NCI-H1092 (cell line): ENCODE results near the gene OR5H14.

Experiments used
- DNase-seq: peaks from one replicate; lab custom pipeline; 2025; lab: John Stamatoyannopoulos, UW

Gene OR5H14

DNA sequence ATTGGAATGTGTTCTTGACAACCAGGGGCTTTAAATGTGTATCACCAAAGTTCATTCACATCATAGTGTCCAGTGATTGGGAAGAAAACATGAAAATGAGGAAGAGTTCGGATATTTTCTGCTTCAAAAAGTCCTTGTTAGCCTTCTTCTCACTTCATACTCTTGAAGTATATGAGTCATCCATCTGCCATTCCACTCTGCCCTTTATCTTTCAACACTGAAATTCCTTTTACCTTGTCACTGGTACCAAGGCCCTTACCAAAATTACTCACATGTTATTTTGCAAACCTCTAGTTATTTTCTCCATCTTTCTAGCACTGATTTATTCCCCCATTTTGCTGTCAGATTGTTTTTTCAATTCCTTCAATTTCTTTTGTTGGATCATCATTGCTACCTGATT is 51.7 kb downstream of the OR5H14 start:
- no peak for DNase-seq
